Skin of body (tissue), 2 donors: ENCODE data around the gene RNF144A. TPM values are rescaled to one million over a fixed set of nuclear protein-coding genes. Genes with fewer than 3 reads are reported as not detected.

Experiments used
- DNase-seq: peaks from one replicate; lab custom pipeline; 2025; lab: John Stamatoyannopoulos, UW
- total RNA-seq: library from RNA; depleted of rRNA; stranded (reverse); fragments of >200 nt; gene quantifications from one replicate; pipeline ENCODE4 v1.2.3, GENCODE V29; 2014

The RNF144A gene
- total RNA-seq, 1 donor from 2014 or later: 15.3 TPM

DNA sequence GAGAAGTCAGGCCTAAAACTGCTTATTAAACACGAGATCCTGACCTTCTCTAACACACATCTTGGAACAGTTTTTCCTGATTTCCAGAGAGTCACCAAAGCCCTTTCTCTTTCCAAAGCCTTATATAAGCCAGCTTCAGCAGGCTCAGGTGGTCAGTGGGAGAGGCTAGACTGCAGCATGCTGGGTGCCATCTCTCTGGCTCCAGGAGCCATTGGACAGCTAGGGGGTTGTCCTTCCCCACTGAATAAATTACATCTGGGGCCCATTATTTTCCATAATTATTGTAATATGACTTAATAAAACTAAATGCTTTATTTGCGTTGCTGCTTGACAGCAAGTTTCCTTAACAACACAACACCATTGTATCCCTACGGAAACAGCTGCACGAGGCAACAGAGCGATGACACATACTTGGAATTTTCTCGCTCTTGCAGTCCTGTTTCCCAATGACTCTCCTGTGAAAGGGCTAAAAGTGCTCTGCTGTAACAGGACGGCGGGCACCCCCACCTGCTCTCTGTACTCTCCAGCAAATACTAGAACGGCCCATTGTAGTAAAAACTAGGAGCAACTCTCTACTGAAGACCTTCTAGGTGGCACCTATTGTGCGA is 160.6 kb downstream of the RNF144A start:
- peak; percentile 80 for DNase-seq

DNA sequence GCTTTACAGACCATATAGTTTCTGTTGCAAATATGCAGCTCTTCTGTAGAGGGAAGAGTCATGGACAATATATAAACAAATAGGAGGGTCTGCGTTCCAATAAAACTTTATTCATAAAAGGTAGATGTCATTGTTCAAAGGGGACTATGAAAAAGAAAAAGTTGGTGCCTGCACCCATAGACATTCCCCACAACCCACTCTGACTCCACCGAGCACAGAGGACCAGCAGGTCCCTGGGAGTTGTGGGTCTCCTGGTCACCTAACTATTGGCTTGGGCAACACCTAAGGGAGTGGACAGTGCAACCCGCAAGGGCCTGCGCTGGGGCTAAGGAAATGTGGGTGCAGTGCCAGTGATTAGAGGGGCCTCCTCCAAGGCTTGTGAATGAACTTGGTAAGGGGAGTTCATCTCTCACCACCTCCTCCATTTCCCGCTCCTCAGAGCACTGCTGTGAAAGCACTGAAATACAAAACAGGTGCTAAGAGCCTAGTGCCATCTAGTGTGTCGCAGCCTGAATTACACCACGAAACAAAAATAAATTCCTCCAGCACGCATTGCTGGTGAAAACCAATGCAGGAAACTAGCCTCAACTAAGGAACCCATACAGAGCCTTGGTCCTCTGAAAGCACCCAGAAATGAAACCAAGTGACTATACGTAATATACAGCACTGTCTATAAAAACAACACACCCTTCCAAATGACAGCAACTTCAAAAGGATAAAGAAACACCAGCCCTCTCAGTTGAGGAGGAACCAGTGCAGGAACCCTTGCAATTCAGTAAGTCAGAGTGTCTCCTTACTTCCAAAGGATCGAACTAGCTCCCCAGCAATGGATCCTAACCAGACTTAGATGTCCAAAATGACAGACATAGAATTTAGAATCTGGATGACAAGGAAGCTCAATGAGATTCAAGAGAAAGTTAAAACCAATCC is 166.6 kb downstream of the RNF144A start:
- DNase-seq: no peak

DNA sequence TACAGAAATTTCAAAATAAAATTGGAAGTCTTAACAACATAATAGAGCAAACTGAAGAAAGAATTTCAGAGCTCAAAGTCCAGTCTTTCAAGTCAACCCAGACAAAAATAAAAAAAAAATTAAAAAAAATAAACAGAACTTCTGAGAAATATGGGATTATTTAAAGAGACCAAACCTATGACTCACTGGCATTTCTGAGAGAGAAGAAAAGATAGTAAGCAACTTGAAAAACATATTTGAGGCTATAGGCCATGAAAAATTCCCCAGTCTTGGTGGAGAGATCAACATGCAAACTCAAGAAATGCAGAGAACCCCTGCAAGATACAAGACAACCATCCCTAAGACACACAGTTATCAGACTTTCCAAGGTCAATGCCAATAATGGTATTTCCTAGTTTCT is 167.4 kb downstream of the RNF144A start:
- no peak for DNase-seq

DNA sequence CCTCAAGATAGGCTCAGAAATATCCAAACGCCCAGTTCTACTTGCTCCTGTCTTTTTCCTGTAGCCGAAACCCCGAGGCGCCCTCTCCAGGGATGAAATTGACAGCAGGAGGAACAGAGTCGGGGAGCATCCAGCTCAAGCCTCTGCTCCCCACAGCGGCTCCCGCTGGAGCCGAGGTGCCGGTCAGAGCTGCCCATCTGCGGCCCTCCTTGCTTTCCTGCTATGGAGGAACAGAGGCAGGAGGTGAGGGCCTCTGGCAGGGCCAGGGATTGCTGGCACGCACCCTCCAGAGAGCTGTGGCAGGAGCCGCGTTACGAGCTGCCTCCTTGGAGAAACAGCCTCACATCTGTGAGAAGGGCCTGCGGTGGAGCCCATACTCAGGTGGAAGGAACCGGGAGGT is 172.1 kb downstream of the RNF144A start:
- no peak for DNase-seq

DNA sequence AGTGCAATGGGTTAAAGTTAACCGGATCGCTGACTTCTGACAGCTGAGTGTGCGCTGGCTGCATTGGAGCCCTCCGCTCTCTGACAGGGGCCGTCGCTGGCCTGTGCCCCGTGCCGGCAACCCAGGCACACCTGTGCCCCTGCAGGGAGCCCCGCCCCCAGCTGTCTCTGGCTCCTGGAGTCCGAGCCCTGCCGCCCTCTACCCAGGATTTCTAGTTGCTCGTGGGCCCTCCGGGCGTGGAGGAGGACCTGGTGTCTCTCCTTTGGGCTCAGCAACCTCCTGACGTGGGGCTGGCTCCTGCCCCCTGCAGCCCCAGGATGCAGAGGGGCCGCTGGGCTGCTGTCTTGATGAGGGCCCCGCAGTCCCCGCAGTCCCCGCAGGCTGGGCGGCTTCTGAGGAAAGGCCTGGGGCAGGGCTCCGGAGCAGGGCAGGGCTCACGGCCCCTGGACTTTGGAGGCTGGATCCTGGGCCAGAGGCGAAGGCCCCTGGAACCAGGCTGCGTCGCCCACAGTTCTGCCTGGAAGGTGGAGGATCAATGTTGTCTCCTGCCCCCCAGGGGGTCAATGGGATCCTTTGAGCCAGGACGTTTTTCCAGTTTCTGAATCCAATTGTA is 172.8 kb downstream of the RNF144A start:
- DNase-seq: no peak

DNA sequence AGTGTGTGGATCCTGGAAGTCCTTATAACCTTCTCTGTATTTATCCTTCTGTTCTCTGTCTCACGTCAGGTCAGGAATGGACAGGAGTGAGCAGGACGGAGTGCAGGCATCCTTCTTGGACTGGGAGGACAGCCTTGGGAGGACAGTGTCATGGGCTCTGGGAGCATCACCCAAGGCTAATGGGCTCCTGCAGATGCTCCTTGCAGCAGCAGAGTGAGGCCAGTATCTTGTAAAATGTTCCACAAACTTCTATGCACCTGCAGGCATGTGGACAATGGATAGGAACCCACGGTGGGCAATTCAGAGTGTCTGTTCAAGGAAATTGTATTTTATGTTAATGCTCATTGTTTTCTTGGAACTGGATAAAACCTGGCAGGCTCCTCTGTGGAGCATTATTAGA is 176.2 kb downstream of the RNF144A start:
- no peak for DNase-seq

Other genes with a start within 250 kb of the RNF144A start
- gene CMPK2, start 51.5 kb upstream of the RNF144A start, total RNA-seq: 3.1 TPM
- gene RSAD2, start 39.6 kb upstream of the RNF144A start, total RNA-seq: 5.1 TPM